GM20431 (cell line): Measurements from ENCODE around the gene MAPK1IP1L.
"Not testable (repeated sequence)": the region's sequence is repeated elsewhere in the genome, so short reads cannot be mapped to it uniquely, and the experiment has no call there.

Source experiments
- in situ Hi-C: fragments of 300-500 bp; cut with MseI, MboI; formaldehyde crosslinking; loops from one replicate; pipeline ENCODE4 v1.15.0; 2020; ENCODE audit warnings: low sequenced_read_pairs; ENCODE audit not compliant: unreplicated experiment

MAPK1IP1L gene

DNA sequence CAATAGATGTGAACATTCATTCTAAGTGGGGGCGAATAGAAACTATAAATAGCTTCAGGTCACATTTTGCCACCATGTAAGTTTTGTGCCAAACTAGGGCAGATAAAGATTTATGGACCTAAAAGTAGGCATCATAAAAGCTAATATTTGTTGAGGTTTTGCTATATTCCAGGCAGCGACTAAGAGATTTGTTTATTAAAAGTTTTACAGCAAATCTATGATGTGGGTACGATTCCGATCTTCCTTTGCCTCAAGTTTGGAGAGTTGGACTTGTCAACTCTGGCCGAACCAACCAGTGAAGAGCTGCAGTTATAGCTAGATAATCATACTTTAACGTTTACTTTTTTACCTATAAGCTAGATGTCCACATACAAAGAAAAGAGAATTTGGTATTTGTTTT, 1.6 kb downstream of the MAPK1IP1L start:
- in situ Hi-C loops: no loop called here

GRCh38 chr14:55053500-55053899, 2.1 kb downstream of the MAPK1IP1L start:
- in situ Hi-C loops: no loop called here

- in situ Hi-C loops: no loop called here
Observed at GRCh38 chr14:55054098-55054497, 2.7 kb downstream of the MAPK1IP1L start.

- in situ Hi-C loops: no loop called here
Observed at GRCh38 chr14:55057919-55058318, 6.5 kb downstream of the MAPK1IP1L start.

- in situ Hi-C loops: no loop called here
Observed at GRCh38 chr14:55059333-55059732, 7.9 kb downstream of the MAPK1IP1L start.

- in situ Hi-C loops: no loop called here
Observed at GRCh38 chr14:55062517-55063351, 11.3 kb downstream of the MAPK1IP1L start.

DNA sequence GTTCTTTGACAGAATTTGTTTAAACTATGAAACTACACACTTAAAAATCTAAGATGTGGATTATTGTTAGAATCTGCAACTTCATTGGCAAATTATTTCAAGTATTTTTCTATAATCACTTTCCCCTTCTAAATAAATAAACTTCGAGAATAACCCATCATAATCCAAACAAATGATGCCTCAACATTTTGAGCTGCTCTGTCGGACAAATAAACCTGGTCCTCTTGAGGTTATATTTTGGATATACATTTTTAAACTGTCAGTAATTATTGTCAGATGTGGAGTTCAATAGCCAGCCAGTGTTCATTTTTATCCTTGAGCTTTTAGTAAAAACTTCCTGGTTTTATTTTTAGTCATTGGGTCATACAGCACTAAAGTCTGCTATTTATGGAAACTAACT, 13.4 kb downstream of the MAPK1IP1L start:
- in situ Hi-C loops: not testable (repeated sequence)

- in situ Hi-C loops: no loop called here
Observed at GRCh38 chr14:55065411-55065810, 14.0 kb downstream of the MAPK1IP1L start.

DNA sequence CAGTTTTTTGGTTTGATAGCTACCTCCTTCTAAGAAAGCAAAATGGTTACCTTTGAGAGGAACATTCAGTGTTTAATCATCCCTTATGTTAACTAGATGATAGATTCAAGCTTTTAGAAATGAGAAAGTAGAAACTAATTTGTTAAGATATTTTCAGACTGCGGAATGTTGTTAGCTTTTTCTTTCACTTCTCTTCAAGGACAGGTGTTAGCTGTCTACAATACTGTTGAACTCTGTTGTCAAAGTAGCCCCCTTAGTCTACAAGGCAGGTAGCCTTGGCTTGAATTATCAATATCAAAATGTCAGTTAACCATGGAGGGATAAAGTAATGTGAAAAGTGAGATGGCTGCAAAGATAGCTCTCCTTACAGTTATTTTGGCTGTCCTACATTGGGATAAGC, 14.8 kb downstream of the MAPK1IP1L start:
- in situ Hi-C loops: no loop called here

DNA sequence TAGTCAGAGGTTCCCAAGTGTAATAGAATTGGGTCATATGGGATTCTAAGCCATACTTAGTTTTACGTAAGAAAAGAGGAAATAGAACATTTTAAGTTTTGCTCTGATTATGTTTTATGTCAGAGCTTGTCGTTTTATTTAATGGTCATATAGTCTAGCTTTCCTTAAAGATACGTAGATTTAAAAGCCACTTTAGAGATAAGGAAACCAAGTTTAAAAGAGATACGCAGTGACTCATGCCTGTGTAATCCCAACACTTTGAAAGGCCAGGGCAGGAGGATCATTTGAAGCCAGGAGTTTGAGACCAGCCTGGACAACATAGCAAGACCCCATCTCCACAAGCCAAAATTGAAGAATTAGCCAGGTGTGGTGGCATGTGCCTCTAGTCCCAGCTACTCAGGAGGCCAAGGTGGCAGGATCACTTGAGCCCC, 19.5 kb downstream of the MAPK1IP1L start:
- in situ Hi-C loops: no loop called here

GRCh38 chr14:55071870-55072640, 20.6 kb downstream of the MAPK1IP1L start:
- in situ Hi-C loops: no loop called here

GRCh38 chr14:55073856-55074255, 22.4 kb downstream of the MAPK1IP1L start:
- in situ Hi-C loops: no loop called here

GRCh38 chr14:55074662-55075061, 23.2 kb downstream of the MAPK1IP1L start:
- in situ Hi-C loops: no loop called here

GRCh38 chr14:55075628-55076175, 24.3 kb downstream of the MAPK1IP1L start:
- in situ Hi-C loops: no loop called here

- in situ Hi-C loops: no loop called here
Observed at GRCh38 chr14:55077170-55078151, 26.0 kb downstream of the MAPK1IP1L start.

DNA sequence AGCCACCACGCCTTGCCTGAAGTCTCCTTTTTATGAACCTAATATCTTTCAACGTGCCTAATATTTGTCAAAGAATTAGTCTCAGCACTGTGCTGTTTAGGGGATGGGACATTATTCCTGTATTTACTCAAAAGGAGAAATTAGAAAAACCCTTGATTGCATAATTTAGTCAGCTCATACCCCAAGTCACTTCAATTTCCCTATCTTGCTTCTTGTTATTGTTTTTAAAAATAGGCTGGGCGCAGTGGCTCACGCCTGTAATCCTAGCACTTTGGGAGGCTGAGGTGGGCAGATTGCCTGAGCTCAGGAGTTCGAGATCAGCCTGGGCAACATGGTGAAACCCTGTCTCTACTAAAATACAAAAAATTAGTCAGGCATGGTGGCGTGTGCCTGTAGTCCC, 28.5 kb downstream of the MAPK1IP1L start:
- in situ Hi-C loops: not testable (repeated sequence)

DNA sequence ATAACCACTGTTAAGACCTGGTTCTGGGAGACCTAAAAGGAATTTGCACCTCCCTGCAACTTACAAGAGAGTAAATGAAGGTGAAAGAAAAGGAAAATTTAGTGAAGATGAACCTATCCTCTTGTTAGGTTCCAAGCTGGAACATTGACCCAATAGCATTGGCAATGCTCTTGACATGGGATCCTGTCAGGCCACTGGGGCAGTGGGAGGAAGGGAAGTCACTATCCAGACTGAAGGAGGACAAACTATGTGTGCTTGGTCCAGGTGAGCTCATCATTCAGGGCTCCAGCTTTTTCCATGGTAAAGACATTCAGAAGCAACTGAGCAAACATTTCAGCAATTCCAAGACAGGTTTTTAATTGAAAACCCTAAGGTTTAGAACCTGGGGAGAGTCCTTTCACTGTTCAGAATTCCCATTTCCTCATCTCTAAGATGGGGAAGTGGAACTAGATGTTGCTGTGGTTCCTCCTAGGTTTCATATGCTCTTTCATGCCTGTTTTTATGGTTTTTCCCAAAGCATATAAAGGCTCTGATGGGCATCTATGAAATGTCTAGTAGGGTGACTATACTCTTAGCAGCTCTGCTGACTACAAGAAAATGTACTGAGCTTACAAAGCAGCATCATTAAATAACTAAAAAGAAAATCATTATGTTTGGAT, 33.1 kb downstream of the MAPK1IP1L start:
- in situ Hi-C loops: no loop called here

GRCh38 chr14:55085060-55085660, 33.7 kb downstream of the MAPK1IP1L start:
- in situ Hi-C loops: no loop called here

- in situ Hi-C loops: no loop called here
Observed at GRCh38 chr14:55086938-55087337, 35.5 kb downstream of the MAPK1IP1L start.
